GM19238 (cell line): Measurements from ENCODE around the gene DENND5A.
"Not testable (repeated sequence)": the region's sequence is repeated elsewhere in the genome, so short reads cannot be mapped to it uniquely, and the experiment has no call there.

Source experiments
- DNase-seq: peaks from one replicate; pipeline ENCODE4 v3.0.0; 2011; ENCODE audit warnings: low spot score; ENCODE audit not compliant: insufficient read length

Gene DENND5A

GRCh38 chr11:9264316-9265210 is 587 bp downstream of the DENND5A start:
- DNase-seq: no peak

- DNase-seq: peak; percentile 63
Observed at GRCh38 chr11:9263840-9264315, 1.3 kb downstream of the DENND5A start.

GRCh38 chr11:9260838-9261146 is 4.4 kb downstream of the DENND5A start:
- DNase-seq: not testable (repeated sequence)

- no peak for DNase-seq
Observed at GRCh38 chr11:9259981-9260837, 4.9 kb downstream of the DENND5A start.

GRCh38 chr11:9258279-9258678 is 6.9 kb downstream of the DENND5A start:
- DNase-seq: not testable (repeated sequence)

GRCh38 chr11:9254416-9254815 is 10.7 kb downstream of the DENND5A start:
- DNase-seq: no peak

- DNase-seq: no peak
Observed at GRCh38 chr11:9253086-9253485, 12.1 kb downstream of the DENND5A start.

GRCh38 chr11:9251311-9251710 is 13.8 kb downstream of the DENND5A start:
- DNase-seq: no peak

- DNase-seq: peak; percentile 40
Observed at GRCh38 chr11:9250139-9250582, 15.0 kb downstream of the DENND5A start.

GRCh38 chr11:9249252-9249651 is 15.9 kb downstream of the DENND5A start:
- no peak for DNase-seq

- no peak for DNase-seq
Observed at GRCh38 chr11:9247863-9248262, 17.3 kb downstream of the DENND5A start.

GRCh38 chr11:9236242-9236641 is 28.9 kb downstream of the DENND5A start:
- DNase-seq: not testable (repeated sequence)

GRCh38 chr11:9232482-9232881 is 32.7 kb downstream of the DENND5A start:
- DNase-seq: no peak

- DNase-seq: no peak
Observed at GRCh38 chr11:9231848-9232177, 33.3 kb downstream of the DENND5A start.

GRCh38 chr11:9230296-9230695 is 34.9 kb downstream of the DENND5A start:
- DNase-seq: no peak

- no peak for DNase-seq
Observed at GRCh38 chr11:9228091-9228490, 37.1 kb downstream of the DENND5A start.

- DNase-seq: no peak
Observed at GRCh38 chr11:9225748-9226298, 39.3 kb downstream of the DENND5A start.

- DNase-seq: no peak
Observed at GRCh38 chr11:9222654-9223053, 42.5 kb downstream of the DENND5A start.

GRCh38 chr11:9220853-9221252 is 44.3 kb downstream of the DENND5A start:
- DNase-seq: not testable (repeated sequence)

- DNase-seq: no peak
Observed at GRCh38 chr11:9219572-9219971, 45.6 kb downstream of the DENND5A start.

GRCh38 chr11:9219115-9219514 is 46.0 kb downstream of the DENND5A start:
- DNase-seq: no peak

- no peak for DNase-seq
Observed at GRCh38 chr11:9214765-9215164, 50.4 kb downstream of the DENND5A start.
